ENCODE measurements around the gene RNF220.

The RNF220 gene

DNA sequence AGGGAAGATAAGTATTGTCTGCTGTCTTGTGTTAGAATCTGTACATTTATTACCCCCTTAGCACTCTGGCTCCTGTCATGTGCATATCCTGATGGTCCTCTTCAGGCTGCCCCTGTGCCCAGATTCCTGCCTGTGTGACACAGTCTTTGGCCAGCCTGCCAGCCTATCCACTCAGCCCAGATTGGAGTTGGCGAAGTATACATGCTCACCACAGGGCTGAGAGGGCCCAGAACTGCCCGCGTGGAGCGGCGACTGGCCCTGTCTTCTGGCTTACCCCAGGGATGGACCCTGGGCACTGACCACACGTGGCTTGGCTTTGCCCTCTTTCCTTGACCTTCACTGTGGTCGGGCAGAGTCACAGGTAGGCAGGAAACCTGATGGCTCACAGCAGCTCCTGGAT is 11.4 kb downstream of the RNF220 start:
- Mint-ChIP-seq H3K9me3 (no peaks in the 10 kb centered on the region), H3K27ac (no peak overlapping the region), H3K4me3 (no peak overlapping the region), H3K27me3 (ENCODE audit: low read depth) (peaks cover 51% of the 10 kb centered on the region), H3K4me1 (ENCODE audit: low read depth) (no peaks in the 10 kb centered on the region), H3K36me3 (ENCODE audit: low read depth) (no peaks in the 10 kb centered on the region)

DNA sequence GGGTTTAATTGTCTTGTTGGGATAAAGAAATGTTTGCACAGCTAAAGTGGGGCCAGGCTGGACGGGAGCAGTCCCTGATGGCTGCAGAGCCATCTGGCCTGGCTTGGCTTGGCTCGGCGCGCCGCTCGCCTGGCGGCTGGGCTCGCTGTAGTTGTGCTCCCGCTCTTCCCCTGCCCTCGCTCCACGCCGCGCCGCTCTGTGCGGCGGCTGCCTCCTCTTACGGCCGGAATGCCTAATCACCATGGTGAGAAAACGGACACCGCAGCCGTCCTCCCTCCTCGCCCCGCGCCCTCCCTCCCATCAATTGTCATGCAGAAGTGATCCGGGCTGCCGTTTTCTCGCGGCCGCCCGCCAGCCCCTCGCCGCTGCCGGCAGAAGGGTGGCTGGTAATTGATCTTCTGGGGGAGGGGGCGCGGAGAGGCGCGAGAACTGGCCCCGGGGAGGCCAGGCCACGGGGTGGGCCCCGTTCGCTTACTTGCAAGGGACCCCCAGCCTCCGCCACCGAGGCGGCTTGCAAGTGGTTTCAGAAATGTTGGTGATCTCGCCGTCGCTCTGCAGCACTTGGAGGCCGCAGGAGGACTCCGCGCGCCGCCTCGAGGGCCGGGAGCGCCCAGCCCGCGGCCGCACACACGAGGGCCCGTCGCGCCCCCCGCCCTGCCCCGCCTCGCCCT is 12.4 kb downstream of the RNF220 start:
- H3K9me3 Mint-ChIP-seq, result no peaks in the 10 kb centered on the region
- H3K27me3 Mint-ChIP-seq (ENCODE audit: low read depth), result peaks cover 62% of the 10 kb centered on the region
- H3K36me3 Mint-ChIP-seq (ENCODE audit: low read depth), result no peaks in the 10 kb centered on the region
- H3K4me3 Mint-ChIP-seq, result no peak overlapping the region
- no peaks in the 10 kb centered on the region for H3K4me1 Mint-ChIP-seq (ENCODE audit: low read depth)
- no peak overlapping the region for H3K27ac Mint-ChIP-seq

DNA sequence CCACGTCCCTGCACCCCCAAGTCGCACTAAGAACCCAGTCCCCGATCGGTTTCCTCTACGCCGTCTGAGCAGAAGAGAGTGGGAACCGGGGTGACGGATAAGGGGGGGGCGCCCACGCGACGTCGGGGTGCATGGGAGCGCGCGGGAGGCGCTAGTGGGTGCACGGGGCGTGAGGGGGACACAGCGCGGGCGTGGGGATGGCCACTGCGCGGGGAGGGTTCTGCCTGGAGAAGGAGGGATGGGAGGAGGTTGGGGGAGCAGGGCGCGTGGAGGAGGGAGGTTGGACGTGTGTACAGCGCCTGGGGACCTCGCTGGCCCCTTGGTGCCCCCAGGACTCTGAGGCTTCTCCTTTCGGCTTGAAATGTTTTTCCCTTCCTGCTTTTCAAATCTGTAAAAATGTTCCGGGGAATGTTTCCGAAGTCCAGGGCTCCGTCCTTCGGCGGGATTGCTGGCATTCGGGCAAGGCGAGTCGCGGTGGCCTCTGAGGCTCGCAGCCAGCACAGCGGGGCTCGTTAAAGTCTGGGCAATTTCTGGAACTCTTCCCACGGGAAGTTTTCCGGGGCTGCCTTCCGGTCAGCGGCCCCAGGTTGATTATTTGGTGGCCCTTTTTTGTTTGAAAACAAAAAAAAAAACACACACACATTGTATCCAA is 13.1 kb downstream of the RNF220 start:
- no peaks in the 10 kb centered on the region for H3K9me3 Mint-ChIP-seq
- peaks cover 68% of the 10 kb centered on the region for H3K27me3 Mint-ChIP-seq (ENCODE audit: low read depth)
- no peaks in the 10 kb centered on the region for H3K36me3 Mint-ChIP-seq (ENCODE audit: low read depth)
- no peaks in the 10 kb centered on the region for H3K4me1 Mint-ChIP-seq (ENCODE audit: low read depth)
- H3K4me3 Mint-ChIP-seq, result no peak overlapping the region
- no peak overlapping the region for H3K27ac Mint-ChIP-seq

GRCh38 chr1:44419901-44420300 is 14.8 kb downstream of the RNF220 start:
- no peaks in the 10 kb centered on the region for H3K4me1 Mint-ChIP-seq (ENCODE audit: low read depth)
- H3K27ac Mint-ChIP-seq, result no peak overlapping the region
- no peaks in the 10 kb centered on the region for H3K9me3 Mint-ChIP-seq
- no peaks in the 10 kb centered on the region for H3K36me3 Mint-ChIP-seq (ENCODE audit: low read depth)
- H3K4me3 Mint-ChIP-seq, result no peak overlapping the region
- peaks cover 79% of the 10 kb centered on the region for H3K27me3 Mint-ChIP-seq (ENCODE audit: low read depth)

DNA sequence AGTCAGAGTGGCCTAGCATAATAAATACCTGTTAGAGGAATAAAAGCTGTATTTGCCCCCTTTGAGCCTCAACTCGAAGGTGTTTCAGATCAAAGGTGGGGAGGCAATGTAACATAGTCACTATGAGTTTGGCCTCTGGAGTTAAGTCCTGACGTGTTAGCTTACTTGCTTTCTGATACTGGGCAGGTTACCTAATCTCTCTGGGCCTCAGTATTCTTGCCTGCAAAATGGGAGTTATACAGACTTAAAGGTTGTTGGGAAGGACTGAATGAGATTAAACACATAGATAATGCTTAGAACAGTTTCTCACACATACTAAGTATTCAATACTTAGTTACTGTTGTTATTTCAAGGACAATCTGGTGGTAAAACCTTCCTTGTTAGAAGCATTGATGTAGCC is 15.5 kb downstream of the RNF220 start:
- Mint-ChIP-seq H3K27ac (no peak overlapping the region), H3K4me3 (no peak overlapping the region), H3K27me3 (ENCODE audit: low read depth) (peaks cover 85% of the 10 kb centered on the region), H3K4me1 (ENCODE audit: low read depth) (no peaks in the 10 kb centered on the region), H3K36me3 (ENCODE audit: low read depth) (no peaks in the 10 kb centered on the region), H3K9me3 (no peaks in the 10 kb centered on the region)

GRCh38 chr1:44421446-44421884 is 16.4 kb downstream of the RNF220 start:
- Mint-ChIP-seq H3K9me3 (no peaks in the 10 kb centered on the region), H3K4me3 (no peak overlapping the region)

DNA sequence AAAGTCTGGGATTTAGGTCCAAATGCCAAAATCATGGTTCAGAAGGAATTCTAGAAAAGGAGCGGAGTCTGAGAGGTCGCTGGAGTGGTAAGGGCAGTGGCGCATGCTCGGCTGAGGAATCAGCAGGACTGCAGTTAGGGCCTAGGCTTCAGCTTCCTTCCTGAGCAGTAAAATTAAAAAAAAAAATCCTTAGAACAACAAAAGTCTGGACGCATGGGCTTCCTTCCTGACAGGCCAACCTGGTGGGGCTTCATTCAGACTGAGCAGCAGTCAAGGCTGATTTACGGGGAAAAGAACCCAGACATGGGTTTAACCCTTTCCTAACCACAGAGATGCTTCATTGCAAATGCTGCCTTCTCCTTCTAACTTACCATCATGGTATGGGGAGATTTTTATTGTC is 17.1 kb downstream of the RNF220 start:
- Mint-ChIP-seq H3K36me3 (ENCODE audit: low read depth) (no peaks in the 10 kb centered on the region), H3K4me1 (ENCODE audit: low read depth) (no peaks in the 10 kb centered on the region), H3K27me3 (ENCODE audit: low read depth) (peaks cover 83% of the 10 kb centered on the region), H3K9me3 (no peaks in the 10 kb centered on the region), H3K27ac (no peak overlapping the region), H3K4me3 (no peak overlapping the region)

More at GRCh38 chr1:44421446-44421884, 16.4 kb downstream of the RNF220 start:
- Mint-ChIP-seq H3K27ac (no peak overlapping the region), H3K36me3 (ENCODE audit: low read depth) (no peaks in the 10 kb centered on the region), H3K27me3 (ENCODE audit: low read depth) (peaks cover 84% of the 10 kb centered on the region), H3K4me1 (ENCODE audit: low read depth) (no peaks in the 10 kb centered on the region)

- peak overlapping the region; percentile 10 for H3K4me3 Mint-ChIP-seq
- H3K4me1 Mint-ChIP-seq (ENCODE audit: low read depth), result no peaks in the 10 kb centered on the region
- no peaks in the 10 kb centered on the region for H3K9me3 Mint-ChIP-seq
- peaks cover 91% of the 10 kb centered on the region for H3K27me3 Mint-ChIP-seq (ENCODE audit: low read depth)
- H3K36me3 Mint-ChIP-seq (ENCODE audit: low read depth), result no peaks in the 10 kb centered on the region
- H3K27ac Mint-ChIP-seq, result no peak overlapping the region
These were observed 18.8 kb downstream of the RNF220 start for GRCh38 chr1:44423591-44424537.

GRCh38 chr1:44424747-44425146 is 19.7 kb downstream of the RNF220 start:
- Mint-ChIP-seq H3K27ac (no peak overlapping the region), H3K36me3 (ENCODE audit: low read depth) (no peaks in the 10 kb centered on the region), H3K27me3 (ENCODE audit: low read depth) (peaks cover 90% of the 10 kb centered on the region), H3K4me3 (no peak overlapping the region), H3K4me1 (ENCODE audit: low read depth) (no peaks in the 10 kb centered on the region), H3K9me3 (no peaks in the 10 kb centered on the region)

- no peak overlapping the region for H3K27ac Mint-ChIP-seq
- H3K9me3 Mint-ChIP-seq, result no peaks in the 10 kb centered on the region
- H3K36me3 Mint-ChIP-seq (ENCODE audit: low read depth), result no peaks in the 10 kb centered on the region
- no peak overlapping the region for H3K4me3 Mint-ChIP-seq
- H3K27me3 Mint-ChIP-seq (ENCODE audit: low read depth), result peaks cover 82% of the 10 kb centered on the region
- H3K4me1 Mint-ChIP-seq (ENCODE audit: low read depth), result no peaks in the 10 kb centered on the region
These were observed 20.5 kb downstream of the RNF220 start for GRCh38 chr1:44425341-44426082.

DNA sequence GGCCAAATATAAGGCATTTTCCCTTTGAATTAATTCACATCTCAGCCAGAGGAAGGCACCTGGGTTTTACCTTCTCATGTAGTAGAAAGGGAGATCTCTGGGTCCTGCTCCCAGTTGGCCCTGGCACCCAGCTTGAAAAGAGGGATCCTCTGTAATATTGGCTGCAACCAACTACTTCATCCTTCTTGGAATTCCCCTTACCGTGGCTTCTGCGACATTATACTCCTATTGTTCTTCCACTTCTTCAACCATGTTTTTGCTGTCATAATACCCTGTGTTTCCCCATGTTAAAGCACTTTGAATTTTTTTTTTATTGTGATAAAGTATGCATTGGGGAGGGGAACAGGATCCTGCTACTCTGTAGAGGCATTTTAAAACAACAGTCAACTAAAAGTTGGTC is 26.8 kb downstream of the RNF220 start:
- Mint-ChIP-seq H3K27me3 (ENCODE audit: low read depth) (peaks cover 38% of the 10 kb centered on the region), H3K4me3 (no peak overlapping the region), H3K27ac (no peak overlapping the region), H3K36me3 (ENCODE audit: low read depth) (no peaks in the 10 kb centered on the region), H3K4me1 (ENCODE audit: low read depth) (no peaks in the 10 kb centered on the region), H3K9me3 (no peaks in the 10 kb centered on the region)

GRCh38 chr1:44433209-44433608 is 28.2 kb downstream of the RNF220 start:
- H3K4me3 Mint-ChIP-seq, result no peak overlapping the region
- no peaks in the 10 kb centered on the region for H3K9me3 Mint-ChIP-seq

DNA sequence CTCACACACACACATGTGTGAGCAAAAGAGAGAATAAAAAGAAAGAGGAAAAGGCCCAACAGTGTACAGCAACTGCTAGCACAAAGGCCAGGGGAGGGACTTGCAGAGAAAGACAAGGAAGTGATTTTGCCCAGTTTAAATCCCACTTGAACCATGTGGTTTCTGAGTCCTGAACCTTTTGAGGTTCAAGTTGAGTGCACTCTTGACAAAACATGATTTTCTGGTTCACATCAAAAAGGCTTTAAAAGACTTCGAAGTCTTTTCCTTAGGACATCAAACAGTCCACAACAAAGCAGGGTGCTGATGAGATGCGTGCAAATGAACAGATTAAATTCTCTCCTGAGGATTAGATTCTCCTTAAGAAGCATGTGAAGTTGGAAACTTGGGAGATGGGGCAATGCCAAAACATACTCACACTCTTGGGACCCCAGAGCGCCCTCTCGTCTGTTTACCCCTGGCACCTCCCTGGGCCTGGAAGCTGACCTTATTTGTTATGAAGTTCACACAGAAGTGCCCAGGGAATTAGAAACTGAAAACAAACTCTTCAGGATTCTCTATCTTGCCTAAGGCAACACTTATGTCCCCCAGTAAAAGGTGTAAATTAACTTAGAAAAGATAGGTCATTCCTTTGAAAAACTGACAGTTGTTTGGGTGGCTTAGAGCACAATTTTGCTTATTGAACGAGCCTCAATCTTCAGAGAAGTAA is 31.5 kb downstream of the RNF220 start:
- Mint-ChIP-seq H3K36me3 (ENCODE audit: low read depth) (no peaks in the 10 kb centered on the region), H3K27me3 (ENCODE audit: low read depth) (peaks cover 16% of the 10 kb centered on the region), H3K4me3 (no peak overlapping the region), H3K4me1 (ENCODE audit: low read depth) (no peaks in the 10 kb centered on the region), H3K27ac (no peak overlapping the region), H3K9me3 (no peaks in the 10 kb centered on the region)

More at GRCh38 chr1:44433209-44433608, 28.2 kb downstream of the RNF220 start:
- H3K27me3 Mint-ChIP-seq (ENCODE audit: low read depth), result peaks cover 24% of the 10 kb centered on the region
- no peaks in the 10 kb centered on the region for H3K4me1 Mint-ChIP-seq (ENCODE audit: low read depth)
- H3K36me3 Mint-ChIP-seq (ENCODE audit: low read depth), result no peaks in the 10 kb centered on the region
- no peak overlapping the region for H3K27ac Mint-ChIP-seq

All from T-helper 1 cell treated with Interleukin-12 subunit alpha and Interleukin-12 subunit beta and Interleukin-4 antibody, amounts not matched to agents 30 μg/mL and 1 μg/mL, for 36 hours (primary cell).